Measurements from ENCODE around the gene MLLT10. TPM values are rescaled to one million over a fixed set of nuclear protein-coding genes. Genes with fewer than 3 reads are reported as not detected.

MLLT10 gene
- total RNA-seq, 1 experiment from 2014 or later = 60.1 TPM

DNA sequence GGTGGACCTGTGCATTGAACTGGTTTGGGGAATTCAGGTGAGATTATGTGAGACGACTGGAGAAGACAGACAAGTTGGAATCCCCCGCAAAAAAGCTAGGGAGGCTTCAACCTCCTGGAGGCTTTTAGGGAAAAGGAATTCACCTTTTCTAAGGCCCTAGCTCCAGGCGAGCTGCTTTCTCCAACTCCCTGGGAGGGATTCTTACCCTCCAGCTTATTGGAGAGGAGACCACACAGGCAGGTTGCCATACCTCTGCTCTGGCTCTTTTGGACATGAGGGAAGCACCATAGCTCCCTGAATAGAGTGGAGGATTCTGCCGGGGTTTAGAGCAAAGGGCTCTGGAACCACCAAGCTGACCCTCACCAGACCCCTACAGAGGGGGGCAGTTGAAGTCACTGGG is 213.8 kb downstream of the MLLT10 start:
- H3K4me3 Mint-ChIP-seq = no peak overlapping the region
- TF ChIP-seq E2F1 (CRISPR knock-in tag; IDR thresholded peaks at IDR 0.05) = no peak
- no peak for TF ChIP-seq ZNF423 (CRISPR knock-in tag; IDR thresholded peaks at IDR 0.05)
- TF ChIP-seq AFF4 (CRISPR knock-in tag; IDR thresholded peaks at IDR 0.05; ENCODE audit: borderline replicate concordance) = no peak
- peak overlapping the region; percentile 75 for H3K27ac Mint-ChIP-seq
- no peaks in the 10 kb centered on the region for H3K9me3 Mint-ChIP-seq
- H3K36me3 Mint-ChIP-seq = peaks cover 35% of the 10 kb centered on the region
- POLR2A ChIA-PET = no interaction called here
- no peaks in the 10 kb centered on the region for H3K27me3 Mint-ChIP-seq (ENCODE audit: low read depth)
- ATAC-seq = no peak
- peaks cover 69% of the 10 kb centered on the region for H3K4me1 Mint-ChIP-seq
- CTCF ChIA-PET = interaction anchor here (0.6 to 1.3 kb wide), 3 partner anchors 16 to 206 kb away, joined by 3 to 5 read pairs (median 4); no protein-coding TSS in a partner anchor
- DNase-seq (ENCODE audit: low spot score) = no peak

DNA sequence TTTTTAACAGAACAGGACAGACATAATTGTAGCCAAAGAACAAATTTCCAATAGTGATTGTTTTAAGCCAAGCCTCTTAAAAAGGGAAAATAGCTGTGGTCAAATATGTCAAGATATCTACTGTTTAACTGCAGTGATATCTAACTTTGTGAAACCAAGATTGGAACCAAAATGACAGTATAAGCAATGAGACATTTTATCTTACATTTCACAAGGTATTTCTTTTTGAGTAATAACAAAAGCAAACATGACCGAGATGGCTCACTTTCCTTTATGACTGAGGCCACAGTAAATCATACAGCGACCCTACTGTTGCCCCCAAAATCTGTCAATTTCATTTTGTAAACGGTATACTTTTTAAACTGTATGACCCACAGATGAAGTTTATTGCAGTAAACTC is 215.8 kb downstream of the MLLT10 start:
- Mint-ChIP-seq H3K27ac (peak overlapping the region; percentile 96), H3K4me3 (peak overlapping the region; percentile 10; the same call in 1 of the 2 replicates), H3K9me3 (no peaks in the 10 kb centered on the region), H3K4me1 (peaks cover 76% of the 10 kb centered on the region), H3K27me3 (ENCODE audit: low read depth) (no peaks in the 10 kb centered on the region), H3K36me3 (peaks cover 20% of the 10 kb centered on the region)
- TF ChIP-seq ZNF138 (CRISPR knock-in tag; conservative IDR thresholded peaks at IDR 0.05) = no peak
- TF ChIP-seq ZNF396 (CRISPR knock-in tag; IDR thresholded peaks at IDR 0.05; ENCODE audit: borderline replicate concordance) = no peak
- TF ChIP-seq, protein P1, sequence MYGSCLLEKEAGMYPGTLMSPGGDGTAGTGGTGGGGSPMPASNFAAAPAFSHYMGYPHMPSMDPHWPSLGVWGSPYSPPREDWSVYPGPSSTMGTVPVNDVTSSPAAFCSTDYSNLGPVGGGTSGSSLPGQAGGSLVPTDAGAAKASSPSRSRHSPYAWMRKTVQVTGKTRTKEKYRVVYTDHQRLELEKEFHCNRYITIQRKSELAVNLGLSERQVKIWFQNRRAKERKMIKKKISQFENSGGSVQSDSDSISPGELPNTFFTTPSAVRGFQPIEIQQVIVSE (CRISPR knock-in tag; IDR thresholded peaks at IDR 0.05; ENCODE audit: borderline replicate concordance) = no peak
- TF ChIP-seq ATF1 (CRISPR knock-in tag; IDR thresholded peaks at IDR 0.05) = no peak
- no peak for TF ChIP-seq ZNF423 (CRISPR knock-in tag; IDR thresholded peaks at IDR 0.05)
- TF ChIP-seq FOXP1 (CRISPR knock-in tag; IDR thresholded peaks at IDR 0.05; ENCODE audit: borderline replicate concordance) = no peak
- no peak for TF ChIP-seq PRRX2 (CRISPR knock-in tag; IDR thresholded peaks at IDR 0.05)
- no peak for TF ChIP-seq GRHL2 (CRISPR knock-in tag; IDR thresholded peaks at IDR 0.05; ENCODE audit: insufficient replicate concordance, severe bottlenecking)
- TF ChIP-seq, protein P2, sequence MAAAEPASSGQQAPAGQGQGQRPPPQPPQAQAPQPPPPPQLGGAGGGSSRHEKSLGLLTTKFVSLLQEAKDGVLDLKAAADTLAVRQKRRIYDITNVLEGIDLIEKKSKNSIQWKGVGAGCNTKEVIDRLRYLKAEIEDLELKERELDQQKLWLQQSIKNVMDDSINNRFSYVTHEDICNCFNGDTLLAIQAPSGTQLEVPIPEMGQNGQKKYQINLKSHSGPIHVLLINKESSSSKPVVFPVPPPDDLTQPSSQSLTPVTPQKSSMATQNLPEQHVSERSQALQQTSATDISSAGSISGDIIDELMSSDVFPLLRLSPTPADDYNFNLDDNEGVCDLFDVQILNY (CRISPR knock-in tag; IDR thresholded peaks at IDR 0.05) = no peak
- TF ChIP-seq KAT7 (CRISPR knock-in tag; IDR thresholded peaks at IDR 0.05; ENCODE audit: borderline replicate concordance) = no peak
- no peak for TF ChIP-seq SOX15 (CRISPR knock-in tag; IDR thresholded peaks at IDR 0.05)
- no peak for TF ChIP-seq CREM (CRISPR knock-in tag; IDR thresholded peaks at IDR 0.05)
- TF ChIP-seq NR2C2 (CRISPR knock-in tag; IDR thresholded peaks at IDR 0.05) = no peak
- no peak for TF ChIP-seq CTCF (IDR thresholded peaks at IDR 0.05)
- no peak for TF ChIP-seq MYBL2 (CRISPR knock-in tag; IDR thresholded peaks at IDR 0.05)
- no peak for TF ChIP-seq ZNF219 (CRISPR knock-in tag; IDR thresholded peaks at IDR 0.05; ENCODE audit: borderline replicate concordance)
- no peak for TF ChIP-seq ATF2 (CRISPR knock-in tag; IDR thresholded peaks at IDR 0.05; ENCODE audit: borderline replicate concordance, low read depth)
- ATAC-seq = no peak
- ChIA-PET POLR2A (interaction anchor here (0.8 kb wide), 1 partner anchor 233 kb away, joined by 3 read pairs; no protein-coding TSS in a partner anchor), CTCF (no interaction called here)
- no peak for DNase-seq (ENCODE audit: low spot score)

Measured in WTC11 (cell line).